Fibroblast of villous mesenchyme (primary cell): ENCODE measurements around the gene SGMS1. TPM values are rescaled to one million over a fixed set of nuclear protein-coding genes. Genes with fewer than 3 reads are reported as not detected.
A peak's percentile ranks its signal among the peaks of the same experiment; 100 is the strongest.

Experiments used
- DNase-seq: peaks from one replicate; pipeline ENCODE4 v3.0.0-alpha.2; 2010; ENCODE audit warnings: low read depth
- H3K4me3 ChIP-seq: 2 replicates; pipeline ENCODE4 v1.5.1; 2011; ENCODE audit warnings: low read depth, mild to moderate bottlenecking, low read length
- CTCF ChIP-seq: IDR thresholded peaks from 2 replicates; pipeline ENCODE4 v1.5.1; 2012; ENCODE audit warnings: low read depth, mild to moderate bottlenecking, low read length; ENCODE audit not compliant: insufficient read depth
- total RNA-seq: library from RNA; depleted of rRNA; stranded (reverse); fragments of >200 nt; gene quantifications from 2 replicates; pipeline ENCODE4 v1.2.3, GENCODE V29; 2012

The SGMS1 gene
- total RNA-seq, 1 donor = 57.9 TPM

- TF ChIP-seq CTCF = no peak
- no peak for DNase-seq
- no peak overlapping the region for H3K4me3 ChIP-seq
These were observed 330.0 kb downstream of the SGMS1 start for GRCh38 chr10:50293513-50294313.

- DNase-seq = peak; percentile 47
- H3K4me3 ChIP-seq = no peak overlapping the region
- TF ChIP-seq CTCF = peak; percentile 72
These were observed 332.4 kb downstream of the SGMS1 start for GRCh38 chr10:50291261-50291850.

GRCh38 chr10:50289196-50289595, 334.6 kb downstream of the SGMS1 start:
- no peak overlapping the region for H3K4me3 ChIP-seq
- TF ChIP-seq CTCF = no peak
- DNase-seq = no peak

GRCh38 chr10:50286996-50287803, 336.6 kb downstream of the SGMS1 start:
- DNase-seq = no peak
- TF ChIP-seq CTCF = no peak
- H3K4me3 ChIP-seq = no peak overlapping the region

- no peak overlapping the region for H3K4me3 ChIP-seq
- peak; percentile 8 for DNase-seq
- no peak for TF ChIP-seq CTCF
These were observed 337.2 kb downstream of the SGMS1 start for GRCh38 chr10:50286517-50286916.

- no peak for DNase-seq
- H3K4me3 ChIP-seq = no peak overlapping the region
- no peak for TF ChIP-seq CTCF
These were observed 341.7 kb downstream of the SGMS1 start for GRCh38 chr10:50281967-50282522.
